GM12878 (cell line): ENCODE measurements around the gene ZNF469. TPM values are rescaled to one million over a fixed set of nuclear protein-coding genes. Genes with fewer than 3 reads are reported as not detected.

Experiments used
- ATAC-seq: fragments of 200-7000 bp; cut with Tn5 transposase; 3 replicates; pipeline ENCODE4 v1.9.1; 2020; ENCODE audit warnings: mild to moderate bottlenecking, moderate library complexity
- BruUV-seq: library from RNA; stranded (reverse); fragments of 400-500 nt; replicated peaks from 2 replicates; lab custom pipeline; 2021; lab: Mats Ljungman, UMichigan
- CTCF ChIA-PET: fragments of 300-600 bp; sonication (Branson Sonifier 250); formaldehyde crosslinking; extraction: SDS; loops from one replicate; lab custom pipeline; 2021; ENCODE audit warnings: inconsistent platforms; lab: Yijun Ruan, JAX
- POLR2A ChIA-PET: fragments of 350-600 bp; formaldehyde crosslinking; extraction: SDS; loops from one replicate; lab custom pipeline; 2021; ENCODE audit warnings: inconsistent platforms; lab: Charles Lee
- RAD21 ChIA-PET: fragments of 300-600 bp; sonication (Branson Sonifier 250); formaldehyde crosslinking; loops from one replicate; lab custom pipeline; 2023; ENCODE audit warnings: antibody characterized with exemption; ENCODE audit not compliant: unreplicated experiment; lab: Charles Lee
- SMC1A ChIA-PET: fragments of 300-600 bp; sonication (Branson Sonifier 250); formaldehyde crosslinking; loops from one replicate; lab custom pipeline; 2023; ENCODE audit not compliant: unreplicated experiment, uncharacterized antibody; lab: Charles Lee
- DNase-seq: peaks from one replicate; pipeline ENCODE4 v3.0.0-alpha.2; 2011; ENCODE audit warnings: low read depth, low spot score
- FAIRE-seq: peaks from 3 replicates; lab custom pipeline; 2011; peaks lifted over from hg19 to GRCh38; lab: Jason Lieb, UNC
- H2AFZ ChIP-seq: 2 replicates; pipeline ENCODE4 v1.6.0; 2011; ENCODE audit warnings: low read depth, low read length, control low read depth; ENCODE audit not compliant: control insufficient read depth
- H3K27ac ChIP-seq: 2 replicates; pipeline ENCODE4 v1.5.1; 2011; ENCODE audit warnings: control low read depth; ENCODE audit not compliant: control insufficient read depth, insufficient read depth
- H3K27me3 ChIP-seq, 2 experiments: replicated peaks in 1 of 2; 2 replicates each; pipeline versions ENCODE4 v1.6.0 to v1.6.1; 2011; ENCODE audit warnings: low read length in 1 of 2; ENCODE audit not compliant: control insufficient read depth in 2 of 2, insufficient read depth in 2 of 2
- H3K36me3 ChIP-seq, 2 experiments: 2 replicates each; pipeline ENCODE4 v1.5.1; 2011; ENCODE audit warnings: low read length in 1 of 2; ENCODE audit not compliant: control insufficient read depth in 2 of 2, insufficient read depth in 2 of 2
- H3K4me1 ChIP-seq: 2 replicates; pipeline ENCODE4 v1.6.1; 2011; ENCODE audit warnings: mild to moderate bottlenecking, low read length, moderate library complexity, mixed read lengths; ENCODE audit not compliant: control insufficient read depth, insufficient read depth
- H3K4me2 ChIP-seq: 2 replicates; pipeline ENCODE4 v1.6.0; 2011; ENCODE audit warnings: control low read depth; ENCODE audit not compliant: control insufficient read depth, insufficient read depth
- H3K4me3 ChIP-seq: fragments of 200-600 bp; sonication (generic); 2 replicates; pipeline ENCODE4 v1.5.1; 2016
- H3K79me2 ChIP-seq: 2 replicates; pipeline ENCODE4 v1.6.0; 2011; ENCODE audit warnings: low read length; ENCODE audit not compliant: control insufficient read depth, insufficient read depth
- H3K9ac ChIP-seq: 2 replicates; pipeline ENCODE4 v1.8.0; 2011; ENCODE audit warnings: low read length, control low read depth, mixed read lengths; ENCODE audit not compliant: control insufficient read depth, insufficient read depth
- H3K9me3 ChIP-seq: replicated peaks from 3 replicates; pipeline ENCODE4 v1.5.1; 2011; ENCODE audit warnings: mild to moderate bottlenecking, low read length; ENCODE audit not compliant: control insufficient read depth, insufficient read depth
- H4K20me1 ChIP-seq: 2 replicates; pipeline ENCODE4 v1.6.0; 2011; ENCODE audit not compliant: control insufficient read depth, insufficient read depth
- E2F4 ChIP-seq: IDR thresholded peaks from 2 replicates; pipeline ENCODE4 v1.6.1; 2012; ENCODE audit warnings: low read depth, low read length, improper control_type of control experiment
- HDGF ChIP-seq: fragments of 450-650 bp; IDR thresholded peaks from 2 replicates; pipeline ENCODE4 v1.6.1; 2016; ENCODE audit warnings: antibody characterized with exemption
- IRF5 ChIP-seq: fragments of 450-650 bp; IDR thresholded peaks from 2 replicates; pipeline ENCODE4 v1.6.1; 2017; ENCODE audit warnings: borderline replicate concordance
- MYC ChIP-seq: IDR thresholded peaks from 2 replicates; pipeline ENCODE4 v1.6.1; 2011; ENCODE audit warnings: mild to moderate bottlenecking, low read length, moderate library complexity, inconsistent platforms; ENCODE audit not compliant: insufficient read depth, insufficient replicate concordance, insufficient read length, severe bottlenecking
- NKRF ChIP-seq: fragments of 450-650 bp; conservative IDR thresholded peaks from 2 replicates; pipeline ENCODE4 v1.6.1; 2017; ENCODE audit warnings: mild to moderate bottlenecking, moderate library complexity
- NRF1 ChIP-seq: conservative IDR thresholded peaks from 2 replicates; pipeline ENCODE4 v1.6.1; 2011; ENCODE audit warnings: mild to moderate bottlenecking, low read depth, low read length, improper control_type of control experiment
- PAX8 ChIP-seq: fragments of 450-650 bp; IDR thresholded peaks from 2 replicates; pipeline ENCODE4 v1.6.1; 2017; ENCODE audit warnings: mild to moderate bottlenecking, moderate library complexity
- RELB ChIP-seq: fragments of 450-650 bp; IDR thresholded peaks from 2 replicates; pipeline ENCODE4 v1.6.1; 2017; ENCODE audit warnings: low read depth, mild to moderate bottlenecking, moderate library complexity
- SKIL ChIP-seq: fragments of 450-650 bp; IDR thresholded peaks from 2 replicates; pipeline ENCODE4 v1.6.1; 2017; ENCODE audit warnings: mild to moderate bottlenecking, low read depth, inconsistent platforms; ENCODE audit not compliant: poor library complexity, severe bottlenecking
- SMC3 ChIP-seq: IDR thresholded peaks from 2 replicates; pipeline ENCODE4 v1.6.1; 2011; ENCODE audit warnings: low read length, improper control_type of control experiment, borderline replicate concordance
- STAT3 ChIP-seq: IDR thresholded peaks from 2 replicates; pipeline ENCODE4 v1.6.1; 2011; ENCODE audit warnings: low read depth, low read length, improper control_type of control experiment
- TCF3 ChIP-seq: IDR thresholded peaks from 2 replicates; pipeline ENCODE4 v1.6.1; 2012; ENCODE audit warnings: low read depth, mild to moderate bottlenecking, low read length, borderline replicate concordance; ENCODE audit not compliant: insufficient read depth
- TCF7 ChIP-seq: IDR thresholded peaks from 2 replicates; pipeline ENCODE4 v1.6.1; 2014; ENCODE audit warnings: antibody characterized with exemption, borderline replicate concordance
- ZNF24 ChIP-seq: fragments of 450-650 bp; IDR thresholded peaks from 2 replicates; pipeline ENCODE4 v1.6.1; 2017; ENCODE audit warnings: antibody characterized with exemption, mild to moderate bottlenecking
- WGBS: methylation state at CpG from one replicate; pipeline ENCODE4 v1.1.6; 2016; ENCODE audit warnings: low lambda C conversion rate; ENCODE audit not compliant: insufficient replicate concordance, insufficient coverage; ENCODE audit errors: missing lambda C conversion rate; 5-methylcytosine and 5-hydroxymethylcytosine counted together
- in situ Hi-C: fragments of 300-500 bp; cut with MboI; formaldehyde crosslinking; loops from 9 replicates; pipeline ENCODE4 v1.14.3; 2018; ENCODE audit warnings: mixed read lengths
- intact Hi-C: fragments of 100-400 bp; cut with micrococcal nuclease; formaldehyde crosslinking; loops from one replicate; pipeline ENCODE4 v1.14.2; 2022; ENCODE audit not compliant: unreplicated experiment
- polyA plus RNA-seq, 11 experiments: library from polyadenylated mRNA; depleted of rRNA in 4 of 11; unstranded in 6 of 11; stranded (reverse) in 5 of 11; fragments of >200 nt; fragmentation: Nextera tagmentation in 4 of 11; fragmentation: Illumina TruSeq in 1 of 11; extraction: Ambion mirVana in 4 of 11; extraction: Trizol in 1 of 11; gene quantifications; 1 replicate in 1 of 11; 2 replicates in 10 of 11; pipeline versions ENCODE4 v1.2.1 to v1.2.3, GENCODE V29; 2011 to 2016; ENCODE audit warnings: inconsistent platforms in 2 of 11, missing spikeins in 2 of 11, low read depth in 1 of 11
- total RNA-seq, 4 experiments: library from RNA; depleted of rRNA in 3 of 4; stranded (reverse); fragments of >200 nt in 3 of 4; fragmentation: Illumina TruSeq in 1 of 4; extraction: Trizol in 1 of 4; gene quantifications; 2 replicates each; pipeline versions ENCODE4 v1.2.1 to v1.2.3, GENCODE V29; 2013 to 2021

Gene ZNF469
- total and polyA plus RNA-seq, 10 of the 15 experiments (the other 5 are each of a cell fraction or from before 2014, with no cell fraction given): 0.01 to 0.21 (median 0.04) TPM; not detected in 3

- H3K27ac ChIP-seq: no peak overlapping the region
- TF ChIP-seq ZNF24: no peak
- TF ChIP-seq NKRF: no peak
- no peak for TF ChIP-seq MYC
- no peak for TF ChIP-seq TCF7
- TF ChIP-seq STAT3: no peak
- no peak for TF ChIP-seq RELB
- TF ChIP-seq NRF1: no peak
- TF ChIP-seq SMC3: no peak
- TF ChIP-seq SKIL: no peak
- no peak for TF ChIP-seq HDGF
- no peak for TF ChIP-seq E2F4
- TF ChIP-seq PAX8: no peak
- no peak for TF ChIP-seq IRF5
- TF ChIP-seq TCF3: no peak
- TF ChIP-seq, all 136 proteins: peak for 0
- BruUV-seq: no TSS peak
- Histone ChIP-seq H2AFZ (no peak overlapping the region), H3K36me3 (no peaks in the 10 kb centered on the region), H3K79me2 (no peaks in the 10 kb centered on the region), H3K9me3 (no peaks in the 10 kb centered on the region), H3K27me3 (no peaks in the 10 kb centered on the region; a peak in 1 of 4 replicates), H3K4me2 (no peak overlapping the region), H3K4me1 (no peaks in the 10 kb centered on the region), H3K4me3 (no peak overlapping the region), H3K9ac (no peak overlapping the region), H4K20me1 (no peaks in the 10 kb centered on the region)
- FAIRE-seq (no peak), ATAC-seq (no peak), DNase-seq (no peak)
- CTCF ChIA-PET: no interaction called here
- WGBS: 35% methylated on average over 17 of the region's 17 CpGs
- POLR2A ChIA-PET: no interaction called here
- RAD21 ChIA-PET: no interaction called here
- in situ Hi-C loops: no loop called here
- intact Hi-C loops: no loop called here
- SMC1A ChIA-PET: no interaction called here
These were observed 35.1 kb downstream of the ZNF469 start for GRCh38 chr16:88417684-88418476.
